Parathyroid adenoma (tissue), 2 donors: ENCODE data around the gene CLCN5.

Source experiments
- H2AFZ ChIP-seq: fragments of 300-600 bp; sonication (generic); one replicate; pipeline ENCODE4 v1.7.0; 2017; ENCODE audit warnings: antibody characterized with exemption, mild to moderate bottlenecking
- H3K27ac ChIP-seq: fragments of 300-600 bp; sonication (generic); one replicate; pipeline ENCODE4 v1.7.0; 2017
- H3K27me3 ChIP-seq: fragments of 300-600 bp; sonication (generic); one replicate; pipeline ENCODE4 v1.7.0; 2017; ENCODE audit warnings: low read length; ENCODE audit not compliant: control insufficient read depth, insufficient read depth
- H3K36me3 ChIP-seq: fragments of 300-600 bp; sonication (generic); one replicate; pipeline ENCODE4 v1.7.0; 2017; ENCODE audit warnings: low read length; ENCODE audit not compliant: control insufficient read depth, insufficient read depth
- H3K4me1 ChIP-seq: fragments of 300-600 bp; sonication (generic); one replicate; pipeline ENCODE4 v1.7.0; 2017; ENCODE audit warnings: control low read depth
- H3K4me2 ChIP-seq: fragments of 300-600 bp; sonication (generic); one replicate; pipeline ENCODE4 v1.7.0; 2017; ENCODE audit warnings: low read length
- H3K4me3 ChIP-seq: fragments of 300-600 bp; sonication (generic); one replicate; pipeline ENCODE4 v1.7.0; 2017; ENCODE audit warnings: low read depth, low read length
- H3K79me2 ChIP-seq: fragments of 300-600 bp; sonication (generic); one replicate; pipeline ENCODE4 v1.7.0; 2017; ENCODE audit warnings: control low read depth
- H3K9ac ChIP-seq: fragments of 300-600 bp; sonication (generic); one replicate; pipeline ENCODE4 v1.7.0; 2017; ENCODE audit warnings: mild to moderate bottlenecking
- H3K9me3 ChIP-seq: fragments of 300-600 bp; sonication (generic); one replicate; pipeline ENCODE4 v1.7.0; 2017; ENCODE audit warnings: low read length; ENCODE audit not compliant: control insufficient read depth
- TF ChIP-seq, protein P1 (sequence below): fragments of 300-600 bp; sonication (generic); IDR thresholded peaks from one replicate; pipeline ENCODE4 v1.7.0; 2017; ENCODE audit warnings: antibody characterized with exemption, mild to moderate bottlenecking
- donor health status: primary hyperparathyroidism.

The CLCN5 gene

DNA sequence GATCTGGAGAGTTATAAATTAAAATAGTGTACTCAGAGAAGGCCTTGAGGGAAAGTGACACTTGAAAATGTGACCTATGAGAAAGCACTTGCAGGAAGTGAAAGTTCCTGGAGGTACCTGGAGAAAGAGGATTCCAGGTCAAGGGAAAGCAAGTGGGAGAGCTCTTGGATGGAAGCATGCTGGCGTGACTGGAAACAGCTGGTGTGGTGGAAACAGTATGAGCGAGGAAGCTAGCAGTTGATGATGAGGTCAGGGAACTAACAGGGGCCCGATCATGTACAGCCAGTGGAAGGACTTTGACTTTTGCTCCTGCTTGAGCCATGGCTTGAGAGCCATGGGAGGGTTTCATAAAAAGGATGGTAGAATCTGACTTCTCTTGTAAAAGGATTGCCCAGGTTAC lies 9.5 kb upstream of the CLCN5 start:
- Histone ChIP-seq H3K27me3 (no peaks in the 10 kb centered on the region), H3K4me3 (no peak overlapping the region), H3K27ac (no peak overlapping the region), H3K9me3 (no peaks in the 10 kb centered on the region), H3K4me2 (no peak overlapping the region), H3K36me3 (no peaks in the 10 kb centered on the region), H3K79me2 (no peaks in the 10 kb centered on the region), H2AFZ (no peak overlapping the region), H3K9ac (no peak overlapping the region), H3K4me1 (no peaks in the 10 kb centered on the region)
- TF ChIP-seq, protein P1, sequence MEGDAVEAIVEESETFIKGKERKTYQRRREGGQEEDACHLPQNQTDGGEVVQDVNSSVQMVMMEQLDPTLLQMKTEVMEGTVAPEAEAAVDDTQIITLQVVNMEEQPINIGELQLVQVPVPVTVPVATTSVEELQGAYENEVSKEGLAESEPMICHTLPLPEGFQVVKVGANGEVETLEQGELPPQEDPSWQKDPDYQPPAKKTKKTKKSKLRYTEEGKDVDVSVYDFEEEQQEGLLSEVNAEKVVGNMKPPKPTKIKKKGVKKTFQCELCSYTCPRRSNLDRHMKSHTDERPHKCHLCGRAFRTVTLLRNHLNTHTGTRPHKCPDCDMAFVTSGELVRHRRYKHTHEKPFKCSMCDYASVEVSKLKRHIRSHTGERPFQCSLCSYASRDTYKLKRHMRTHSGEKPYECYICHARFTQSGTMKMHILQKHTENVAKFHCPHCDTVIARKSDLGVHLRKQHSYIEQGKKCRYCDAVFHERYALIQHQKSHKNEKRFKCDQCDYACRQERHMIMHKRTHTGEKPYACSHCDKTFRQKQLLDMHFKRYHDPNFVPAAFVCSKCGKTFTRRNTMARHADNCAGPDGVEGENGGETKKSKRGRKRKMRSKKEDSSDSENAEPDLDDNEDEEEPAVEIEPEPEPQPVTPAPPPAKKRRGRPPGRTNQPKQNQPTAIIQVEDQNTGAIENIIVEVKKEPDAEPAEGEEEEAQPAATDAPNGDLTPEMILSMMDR = no peak

- Histone ChIP-seq H3K27ac (no peak overlapping the region), H3K4me1 (no peaks in the 10 kb centered on the region), H3K4me3 (no peak overlapping the region), H3K36me3 (no peaks in the 10 kb centered on the region), H3K9me3 (no peaks in the 10 kb centered on the region), H3K4me2 (no peak overlapping the region), H2AFZ (no peak overlapping the region), H3K27me3 (no peaks in the 10 kb centered on the region), H3K79me2 (no peaks in the 10 kb centered on the region), H3K9ac (no peak overlapping the region)
- TF ChIP-seq, protein P1 = peak; percentile 72
Measured at GRCh38 chrX:49915361-49916222, 6.8 kb upstream of the CLCN5 start.

GRCh38 chrX:49919617-49920016 lies 2.8 kb upstream of the CLCN5 start:
- Histone ChIP-seq H3K4me2 (no peak overlapping the region), H3K79me2 (no peaks in the 10 kb centered on the region), H3K4me3 (no peak overlapping the region), H3K36me3 (no peaks in the 10 kb centered on the region), H3K27ac (no peak overlapping the region), H3K9me3 (no peaks in the 10 kb centered on the region), H3K27me3 (no peaks in the 10 kb centered on the region), H3K4me1 (peaks cover 3% of the 10 kb centered on the region), H3K9ac (no peak overlapping the region), H2AFZ (peak overlapping the region; percentile 42)
- TF ChIP-seq, protein P1 = peak; percentile 71

DNA sequence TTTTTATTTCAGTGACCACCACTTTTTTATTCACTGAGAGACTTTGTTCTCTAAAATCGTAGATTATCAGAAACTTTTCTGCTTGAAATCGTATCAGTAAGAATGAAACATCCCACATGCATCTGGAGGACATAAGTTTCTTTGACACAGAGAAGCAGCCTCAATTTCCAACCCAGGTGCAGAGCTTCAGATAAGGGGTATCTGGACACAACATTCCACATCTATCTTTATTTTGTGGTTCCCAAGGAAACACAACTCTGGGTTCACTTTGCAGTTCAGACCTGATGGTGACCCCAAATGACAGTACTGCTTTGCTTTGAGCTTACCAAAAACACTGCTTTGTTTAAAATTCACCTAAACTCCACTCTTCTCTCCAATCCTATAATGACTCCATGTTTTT lies 1.3 kb upstream of the CLCN5 start:
- no peak overlapping the region for H3K9ac ChIP-seq
- no peak overlapping the region for H3K4me2 ChIP-seq
- H3K9me3 ChIP-seq = no peaks in the 10 kb centered on the region
- H3K36me3 ChIP-seq = no peaks in the 10 kb centered on the region
- no peak overlapping the region for H2AFZ ChIP-seq
- TF ChIP-seq, protein P1 = no peak
- H3K27me3 ChIP-seq = no peaks in the 10 kb centered on the region
- H3K27ac ChIP-seq = no peak overlapping the region
- H3K4me1 ChIP-seq = peaks cover 3% of the 10 kb centered on the region
- H3K79me2 ChIP-seq = no peaks in the 10 kb centered on the region
- H3K4me3 ChIP-seq = no peak overlapping the region

- Histone ChIP-seq H3K36me3 (no peaks in the 10 kb centered on the region), H3K9ac (no peak overlapping the region), H2AFZ (no peak overlapping the region), H3K27ac (no peak overlapping the region), H3K79me2 (no peaks in the 10 kb centered on the region), H3K9me3 (no peaks in the 10 kb centered on the region), H3K27me3 (no peaks in the 10 kb centered on the region), H3K4me1 (peaks cover 3% of the 10 kb centered on the region), H3K4me3 (no peak overlapping the region), H3K4me2 (no peak overlapping the region)
- TF ChIP-seq, protein P1 = no peak
Measured at GRCh38 chrX:49925176-49925575, 2.8 kb downstream of the CLCN5 start.
